ENCODE results near the gene ARHGEF7.

ARHGEF7 gene

GRCh38 chr13:111243981-111244380 lies 128.9 kb downstream of the ARHGEF7 start:
- TF ChIP-seq EZH2phosphoT487 (IDR thresholded peaks at IDR 0.05; ENCODE audit: low read depth) (no peak), CTCF (IDR thresholded peaks at IDR 0.05; ENCODE audit: low read depth, low read length) (no peak)
- H3K27ac ChIP-seq (ENCODE audit: low read length): no peak overlapping the region
- 0 out of 2 replicates have a peak, but pooled peaks cover 13% of the 10 kb centered on the region for H4K20me1 ChIP-seq (ENCODE audit: insufficient read depth, low read length)
- H3K4me1 ChIP-seq (ENCODE audit: low read length): no peaks in the 10 kb centered on the region
- no peak overlapping the region for H3K4me3 ChIP-seq (ENCODE audit: low read length)
- H3K4me2 ChIP-seq (ENCODE audit: low read length): no peak overlapping the region
- H2AFZ ChIP-seq (ENCODE audit: low read depth, low read length): no peak overlapping the region
- no peak overlapping the region for H3K9ac ChIP-seq (ENCODE audit: low read length)
- H3K36me3 ChIP-seq (replicated peaks; ENCODE audit: low read depth, low read length): peaks cover 47% of the 10 kb centered on the region
- H3K9me3 ChIP-seq (ENCODE audit: insufficient read depth, low read length): no peaks in the 10 kb centered on the region
- no peaks in the 10 kb centered on the region for H3K79me2 ChIP-seq (ENCODE audit: low read length)
- no peaks in the 10 kb centered on the region for H3K27me3 ChIP-seq (ENCODE audit: low read depth, low read length)

- Histone ChIP-seq H3K9me3 (ENCODE audit: insufficient read depth, low read length) (no peaks in the 10 kb centered on the region), H2AFZ (ENCODE audit: low read depth, low read length) (no peak overlapping the region), H3K4me1 (ENCODE audit: low read length) (no peaks in the 10 kb centered on the region), H3K4me2 (ENCODE audit: low read length) (no peak overlapping the region), H3K9ac (ENCODE audit: low read length) (no peak overlapping the region), H3K27me3 (ENCODE audit: low read depth, low read length) (no peaks in the 10 kb centered on the region), H3K79me2 (ENCODE audit: low read length) (no peaks in the 10 kb centered on the region), H3K27ac (ENCODE audit: low read length) (no peak overlapping the region), H3K4me3 (ENCODE audit: low read length) (no peak overlapping the region), H3K36me3 (replicated peaks; ENCODE audit: low read depth, low read length) (peaks cover 47% of the 10 kb centered on the region), H4K20me1 (ENCODE audit: insufficient read depth, low read length) (0 out of 2 replicates have a peak, but pooled peaks cover 8% of the 10 kb centered on the region)
- TF ChIP-seq CTCF (IDR thresholded peaks at IDR 0.05; ENCODE audit: low read depth, low read length): no peak
- no peak for TF ChIP-seq EZH2phosphoT487 (IDR thresholded peaks at IDR 0.05; ENCODE audit: low read depth)
Observed at GRCh38 chr13:111245576-111246384, 130.7 kb downstream of the ARHGEF7 start.

GRCh38 chr13:111247552-111247951 lies 132.4 kb downstream of the ARHGEF7 start:
- H3K36me3 ChIP-seq (replicated peaks; ENCODE audit: low read depth, low read length): peaks cover 51% of the 10 kb centered on the region
- H3K9ac ChIP-seq (ENCODE audit: low read length): no peak overlapping the region
- no peak overlapping the region for H2AFZ ChIP-seq (ENCODE audit: low read depth, low read length)

More at GRCh38 chr13:111247552-111247951, 132.4 kb downstream of the ARHGEF7 start:
- Histone ChIP-seq H3K4me1 (ENCODE audit: low read length) (no peaks in the 10 kb centered on the region), H4K20me1 (ENCODE audit: insufficient read depth, low read length) (0 out of 2 replicates have a peak, but pooled peaks cover 5% of the 10 kb centered on the region), H3K79me2 (ENCODE audit: low read length) (no peaks in the 10 kb centered on the region), H3K4me3 (ENCODE audit: low read length) (no peak overlapping the region), H3K9me3 (ENCODE audit: insufficient read depth, low read length) (no peaks in the 10 kb centered on the region), H3K27me3 (ENCODE audit: low read depth, low read length) (no peaks in the 10 kb centered on the region), H3K4me2 (ENCODE audit: low read length) (no peak overlapping the region), H3K27ac (ENCODE audit: low read length) (no peak overlapping the region)
- no peak for TF ChIP-seq EZH2phosphoT487 (IDR thresholded peaks at IDR 0.05; ENCODE audit: low read depth)
- TF ChIP-seq CTCF (IDR thresholded peaks at IDR 0.05; ENCODE audit: low read depth, low read length): no peak

All from OCI-LY3 (cell line).